T-helper 2 cell treated with Interferon-gamma antibody and Interleukin-4, amounts not matched to agents 100 ng/mL and 5 ng/mL, for 36 hours (primary cell): Measurements from ENCODE around the gene MFAP4. TPM values are rescaled to one million over a fixed set of nuclear protein-coding genes. Genes with fewer than 3 reads are reported as not detected.

Source experiments
- intact Hi-C: fragments of 100-400 bp; cut with micrococcal nuclease; formaldehyde crosslinking; loops from one replicate; pipeline ENCODE4 v1.15.1; 2023
- total RNA-seq: library from RNA; stranded (reverse); gene quantifications from 2 replicates; pipeline ENCODE4 v1.2.3, GENCODE V29; 2022

The MFAP4 gene
- total RNA-seq, 1 donor from 2014 or later = not detected

DNA sequence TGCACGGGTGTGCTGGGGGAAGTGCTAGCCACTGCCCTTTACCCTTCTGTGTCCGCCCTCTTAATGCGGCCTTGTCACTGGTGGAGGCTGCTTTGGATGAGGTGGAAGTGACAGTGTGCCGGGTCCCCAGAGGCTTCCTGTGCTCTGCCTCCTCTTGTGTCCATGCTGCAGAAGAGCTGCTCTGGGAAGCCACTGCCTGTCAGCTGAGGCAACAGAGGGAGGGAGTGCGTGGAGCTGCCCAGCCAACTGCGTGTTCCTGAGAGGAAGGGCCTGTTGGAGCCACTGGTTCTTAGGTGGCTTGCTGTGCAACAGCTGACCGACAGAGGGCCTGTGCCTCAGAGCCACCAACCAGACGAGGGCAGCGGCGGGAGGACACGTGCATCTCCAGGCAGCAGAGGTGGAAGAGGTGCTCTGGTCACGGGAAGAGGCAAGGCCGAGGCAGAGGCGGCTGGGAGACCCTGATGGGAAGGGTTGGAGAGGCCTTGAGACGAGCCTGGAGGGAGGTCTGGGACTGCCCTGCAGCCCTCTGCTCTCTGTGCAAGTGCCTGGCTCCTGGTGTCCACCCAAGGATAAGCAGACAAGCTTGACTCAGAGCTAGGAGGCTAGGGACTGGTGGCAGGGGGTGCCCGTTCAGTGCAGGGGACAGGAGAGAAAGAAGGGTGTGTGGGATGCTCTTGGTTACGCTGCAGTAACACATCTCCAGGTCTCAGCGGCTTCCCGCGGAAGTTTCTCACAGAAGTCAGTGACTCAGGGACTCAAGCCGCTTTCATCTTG lies 49.9 kb downstream of the MFAP4 start:
- intact Hi-C loops = no loop called here

- intact Hi-C loops = no loop called here
Observed at GRCh38 chr17:19335951-19336631, 50.9 kb downstream of the MFAP4 start.

DNA sequence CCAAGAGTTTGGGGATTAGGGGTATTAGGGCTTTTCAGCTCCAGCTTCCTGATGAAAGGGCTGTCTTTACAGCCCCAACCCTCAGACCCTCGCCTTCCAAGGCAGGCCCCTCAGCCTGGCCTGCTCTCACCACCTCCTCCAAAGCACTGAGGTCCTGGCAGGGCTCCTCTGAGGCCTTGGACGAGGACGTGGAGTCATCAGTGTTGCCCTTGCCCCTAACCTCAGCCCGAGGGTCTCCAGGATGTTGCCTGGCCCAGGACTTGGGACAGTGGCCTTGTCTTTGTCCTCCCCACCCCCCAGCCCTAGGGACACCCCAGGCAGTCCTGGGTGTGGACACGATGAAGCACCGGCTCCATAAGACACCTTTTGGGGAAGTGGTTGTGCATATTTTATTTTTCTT lies 52.7 kb downstream of the MFAP4 start:
- intact Hi-C loops = no loop called here

- intact Hi-C loops = no loop called here
Observed at GRCh38 chr17:19333736-19334290, 53.2 kb downstream of the MFAP4 start.

Other genes starting within 250 kb of the MFAP4 start
- 4.7 and 5.4 TPM in 2 replicates for gene EPN2, start 149.8 kb downstream of the MFAP4 start, total RNA-seq
- gene B9D1, start 24.5 kb downstream of the MFAP4 start, total RNA-seq = 2.8 and 4.2 TPM in 2 replicates
- 38.7 and 43.0 TPM in 2 replicates for gene MAPK7, start 8.7 kb downstream of the MFAP4 start, total RNA-seq
- 0.20 and 0.27 TPM in 2 replicates for gene RNF112, start 24.0 kb upstream of the MFAP4 start, total RNA-seq
- not detected in 2 replicates for gene SLC47A1, start 146.7 kb upstream of the MFAP4 start, total RNA-seq